HEK293T (cell line): ENCODE data around the gene HOXD11.

ENCODE experiments used
- CTCF ChIA-PET: fragments of 350-600 bp; formaldehyde crosslinking; extraction: SDS; loops from one replicate; lab custom pipeline; 2021; ENCODE audit warnings: antibody characterized with exemption, inconsistent platforms; lab: Yijun Ruan, JAX
- POLR2A ChIA-PET: fragments of 350-600 bp; formaldehyde crosslinking; extraction: SDS; loops from one replicate; lab custom pipeline; 2020; ENCODE audit warnings: antibody characterized with exemption, inconsistent platforms; lab: Yijun Ruan, JAX
- DNase-seq: peaks from one replicate; pipeline ENCODE4 v3.0.0; 2012; ENCODE audit warnings: mixed read lengths; ENCODE audit errors: extremely low spot score
- ARNT ChIP-seq: fragments of 450-650 bp; IDR thresholded peaks from 2 replicates; pipeline ENCODE4 v1.6.1; 2017; ENCODE audit warnings: mild to moderate bottlenecking
- BHLHE40 ChIP-seq: fragments of 450-650 bp; IDR thresholded peaks from 2 replicates; pipeline ENCODE4 v1.6.1; 2016; ENCODE audit warnings: mild to moderate bottlenecking, moderate library complexity, borderline replicate concordance
- CTBP1 ChIP-seq: fragments of 450-650 bp; IDR thresholded peaks from 2 replicates; pipeline ENCODE4 v1.6.1; 2016; ENCODE audit warnings: borderline replicate concordance
- ELF4 ChIP-seq: fragments of 450-650 bp; IDR thresholded peaks from 2 replicates; pipeline ENCODE4 v1.6.1; 2017; ENCODE audit warnings: antibody characterized with exemption
- FOXA1 ChIP-seq: fragments of 450-650 bp; IDR thresholded peaks from 2 replicates; pipeline ENCODE4 v1.6.1; 2016; ENCODE audit warnings: mild to moderate bottlenecking
- FOXK2 ChIP-seq: fragments of 450-650 bp; IDR thresholded peaks from 2 replicates; pipeline ENCODE4 v1.6.1; 2016; ENCODE audit warnings: mild to moderate bottlenecking
- FOXM1 ChIP-seq: fragments of 450-650 bp; IDR thresholded peaks from 2 replicates; pipeline ENCODE4 v1.6.1; 2017; ENCODE audit warnings: mild to moderate bottlenecking, borderline replicate concordance
- HDGF ChIP-seq: fragments of 450-650 bp; IDR thresholded peaks from 2 replicates; pipeline ENCODE4 v1.6.1; 2017; ENCODE audit warnings: antibody characterized with exemption, borderline replicate concordance
- L3MBTL2 ChIP-seq: fragments of 450-650 bp; conservative IDR thresholded peaks from 2 replicates; pipeline ENCODE4 v1.6.1; 2016; ENCODE audit warnings: mild to moderate bottlenecking
- LEF1 ChIP-seq: fragments of 450-650 bp; IDR thresholded peaks from 2 replicates; pipeline ENCODE4 v1.6.1; 2017; ENCODE audit warnings: mild to moderate bottlenecking, borderline replicate concordance
- NFRKB ChIP-seq: fragments of 450-650 bp; IDR thresholded peaks from 2 replicates; pipeline ENCODE4 v1.6.1; 2016; ENCODE audit warnings: mild to moderate bottlenecking, moderate library complexity
- PKNOX1 ChIP-seq: fragments of 450-650 bp; IDR thresholded peaks from 2 replicates; pipeline ENCODE4 v1.6.1; 2016
- SP1 ChIP-seq: fragments of 450-650 bp; IDR thresholded peaks from 2 replicates; pipeline ENCODE4 v1.6.1; 2017
- SUZ12 ChIP-seq: fragments of 450-650 bp; IDR thresholded peaks from 2 replicates; pipeline ENCODE4 v1.6.1; 2016; ENCODE audit warnings: mild to moderate bottlenecking
- TARDBP ChIP-seq: fragments of 450-650 bp; IDR thresholded peaks from 2 replicates; pipeline ENCODE4 v1.6.1; 2016
- ZNF384 ChIP-seq: fragments of 450-650 bp; IDR thresholded peaks from 2 replicates; pipeline ENCODE4 v1.6.1; 2016

Gene HOXD11

GRCh38 chr2:176112375-176113302 lies 5.6 kb downstream of the HOXD11 start:
- no peak for DNase-seq
- ChIA-PET POLR2A (interaction anchor here (1.3 kb wide), 1 partner anchor 8 kb away, joined by 4 read pairs; no protein-coding TSS in a partner anchor), CTCF (no interaction called here)
- no peak for TF ChIP-seq NFRKB
- no peak for TF ChIP-seq SP1
- TF ChIP-seq FOXK2, result no peak
- TF ChIP-seq BHLHE40, result no peak
- TF ChIP-seq L3MBTL2, result no peak
- TF ChIP-seq FOXA1, result no peak
- no peak for TF ChIP-seq ZNF384
- no peak for TF ChIP-seq SUZ12
- TF ChIP-seq ARNT, result no peak
- TF ChIP-seq PKNOX1, result no peak
- no peak for TF ChIP-seq TARDBP
- no peak for TF ChIP-seq CTBP1
- no peak for TF ChIP-seq ELF4

- no peak for DNase-seq
- CTCF ChIA-PET, result no interaction called here
- POLR2A ChIA-PET, result interaction anchor here (1.0 kb wide), 1 partner anchor 16 kb away, joined by 3 read pairs; no protein-coding TSS in a partner anchor
- no peak for TF ChIP-seq TARDBP
- TF ChIP-seq ZNF384, result no peak
- no peak for TF ChIP-seq ELF4
- TF ChIP-seq FOXM1, result no peak
- TF ChIP-seq ARNT, result no peak
- no peak for TF ChIP-seq BHLHE40
- no peak for TF ChIP-seq SUZ12
- TF ChIP-seq NFRKB, result no peak
- no peak for TF ChIP-seq LEF1
- no peak for TF ChIP-seq FOXK2
Observed at GRCh38 chr2:176114120-176114929, 7.2 kb downstream of the HOXD11 start.

GRCh38 chr2:176114930-176115625 lies 8.0 kb downstream of the HOXD11 start:
- TF ChIP-seq CTBP1, result no peak
- TF ChIP-seq FOXA1, result no peak
- TF ChIP-seq SUZ12, result no peak
- TF ChIP-seq ELF4, result no peak
- no peak for TF ChIP-seq BHLHE40
- no peak for DNase-seq
- ChIA-PET POLR2A (no interaction called here), CTCF (no interaction called here)

GRCh38 chr2:176115883-176116813 lies 9.1 kb downstream of the HOXD11 start, which contains the start of gene HOXD10:
TSS of gene HOXD10 (plus strand) at chr2:176116778. CDS start at chr2:176116834, 56 bp downstream.
- TF ChIP-seq LEF1 (no peak), HDGF (no peak), BHLHE40 (no peak), SP1 (no peak), ARNT (no peak), CTBP1 (no peak), FOXM1 (no peak), L3MBTL2 (no peak), ZNF384 (no peak), NFRKB (no peak)
- ChIA-PET POLR2A (no interaction called here), CTCF (no interaction called here)
- no peak for DNase-seq

- TF ChIP-seq CTBP1 (no peak), HDGF (no peak), NFRKB (no peak), BHLHE40 (no peak), FOXM1 (no peak), TARDBP (no peak), SUZ12 (no peak), LEF1 (no peak), ARNT (no peak), ELF4 (no peak), ZNF384 (no peak), SP1 (no peak)
- ChIA-PET POLR2A (no interaction called here), CTCF (interaction anchor here (1.0 kb wide), 1 partner anchor 10 kb away, joined by 3 read pairs; no protein-coding TSS in a partner anchor)
- DNase-seq, result no peak
Observed at GRCh38 chr2:176117162-176117822, 10.2 kb downstream of the HOXD11 start.
